Hepatocyte (in vitro differentiated cells): Measurements from ENCODE around the gene PLA2G3.

Source experiments
- CTCF ChIP-seq: fragments of 200-600 bp; sonication (generic); IDR thresholded peaks from 2 replicates; pipeline ENCODE4 v1.5.1; 2016; ENCODE audit warnings: antibody characterized with exemption, mild to moderate bottlenecking; ENCODE audit not compliant: poor library complexity
- EZH2 ChIP-seq: fragments of 200-600 bp; sonication (generic); IDR thresholded peaks from 2 replicates; pipeline ENCODE4 v1.6.1; 2016; ENCODE audit warnings: antibody characterized with exemption, mild to moderate bottlenecking, borderline replicate concordance
- EZH2phosphoT487 ChIP-seq: fragments of 200-600 bp; sonication (generic); IDR thresholded peaks from one replicate; pipeline ENCODE4 v1.6.1; 2018; ENCODE audit warnings: antibody characterized with exemption, mild to moderate bottlenecking, low read depth, moderate library complexity; ENCODE audit not compliant: unreplicated experiment, severe bottlenecking

- TF ChIP-seq CTCF (no peak), EZH2 (no peak), EZH2phosphoT487 (no peak)
Measured at GRCh38 chr22:31121403-31121802, 18.9 kb downstream of the PLA2G3 start.
